HepG2 (cell line): Measurements from ENCODE around the gene TOB1. TPM values are rescaled to one million over a fixed set of nuclear protein-coding genes. Genes with fewer than 3 reads are reported as not detected.

Source experiments
- ATRX ChIP-seq: sonication (generic); formaldehyde crosslinking; IDR thresholded peaks from 2 replicates; pipeline ENCODE4 v1.4.0; 2020; ENCODE audit warnings: missing genetic modification reagents, borderline replicate concordance
- E2F2 ChIP-seq: sonication (generic); formaldehyde crosslinking; IDR thresholded peaks from 2 replicates; pipeline ENCODE4 v1.4.0; 2020; ENCODE audit warnings: missing genetic modification reagents, borderline replicate concordance
- GTF2F1 ChIP-seq: fragments of 150-350 bp; IDR thresholded peaks from 2 replicates; pipeline ENCODE4 v1.6.1; 2014; ENCODE audit warnings: low read length
- ISX ChIP-seq: sonication (generic); formaldehyde crosslinking; conservative IDR thresholded peaks from 2 replicates; pipeline ENCODE4 v1.5.0; 2020; ENCODE audit warnings: missing genetic modification reagents
- KAT7 ChIP-seq: IDR thresholded peaks from 2 replicates; pipeline ENCODE4 v1.6.1; 2018; ENCODE audit warnings: borderline replicate concordance, missing compliant biosample characterization
- KDM5A ChIP-seq: fragments of 200-600 bp; sonication (generic); IDR thresholded peaks from 2 replicates; pipeline ENCODE4 v1.7.0; 2018; ENCODE audit warnings: antibody characterized with exemption, mild to moderate bottlenecking, low read length, borderline replicate concordance
- KLF11 ChIP-seq: IDR thresholded peaks from 2 replicates; pipeline ENCODE4 v1.6.1; 2016; ENCODE audit warnings: missing compliant biosample characterization
- KLF16 ChIP-seq, 2 experiments: sonication (generic) in 1 of 2; formaldehyde crosslinking in 1 of 2; IDR thresholded peaks; 2 replicates each; pipeline versions ENCODE4 v1.6.1 to v1.8.0; 2016 to 2023; ENCODE audit warnings: missing genetic modification reagents in 2 of 2, missing compliant biosample characterization in 1 of 2
- NFE2L2 ChIP-seq: fragments of 150-350 bp; IDR thresholded peaks from 2 replicates; pipeline ENCODE4 v1.6.1; 2014; ENCODE audit warnings: low read length
- NFKB2 ChIP-seq: sonication (generic); formaldehyde crosslinking; IDR thresholded peaks from 2 replicates; pipeline ENCODE4 v1.4.0; 2020; ENCODE audit warnings: missing genetic modification reagents, borderline replicate concordance
- NONO ChIP-seq, 2 experiments: fragments of 450-650 bp in 1 of 2; sonication (generic) in 1 of 2; formaldehyde crosslinking in 1 of 2; IDR thresholded peaks in 1 of 2; conservative IDR thresholded peaks in 1 of 2; 2 replicates each; pipeline versions ENCODE4 v1.6.1 to v1.8.0; 2017 to 2022; ENCODE audit warnings: mild to moderate bottlenecking in 1 of 2, missing genetic modification reagents in 1 of 2, moderate library complexity in 1 of 2
- NR2F1 ChIP-seq, 2 experiments: fragments of 450-650 bp in 1 of 2; formaldehyde crosslinking in 1 of 2; IDR thresholded peaks; 2 replicates each; pipeline versions ENCODE4 v1.5.0 to v1.6.1; 2016 to 2020; ENCODE audit warnings: mild to moderate bottlenecking in 1 of 2, missing compliant biosample characterization in 1 of 2, missing genetic modification reagents in 1 of 2, moderate library complexity in 1 of 2
- PAWR ChIP-seq: sonication (generic); formaldehyde crosslinking; IDR thresholded peaks from 2 replicates; pipeline ENCODE4 v1.4.0; 2020; ENCODE audit warnings: missing genetic modification reagents, mild to moderate bottlenecking, borderline replicate concordance
- SP2 ChIP-seq: sonication (generic); formaldehyde crosslinking; IDR thresholded peaks from 2 replicates; pipeline ENCODE4 v1.5.1; 2020; ENCODE audit warnings: mild to moderate bottlenecking, missing genetic modification reagents
- SUZ12 ChIP-seq: fragments of 150-350 bp; IDR thresholded peaks from 2 replicates; pipeline ENCODE4 v1.6.1; 2014; ENCODE audit warnings: low read depth, low read length
- SYNCRIP ChIP-seq: fragments of 200-400 bp; formaldehyde crosslinking; IDR thresholded peaks from 2 replicates; pipeline ENCODE4 v1.6.1; 2018; ENCODE audit warnings: mild to moderate bottlenecking, low read depth, low read length; ENCODE audit not compliant: insufficient read depth
- ZNF121 ChIP-seq: sonication (generic); formaldehyde crosslinking; IDR thresholded peaks from 2 replicates; pipeline ENCODE4 v1.5.0; 2020; ENCODE audit warnings: mild to moderate bottlenecking, missing genetic modification reagents
- ZNF138 ChIP-seq: sonication (generic); formaldehyde crosslinking; IDR thresholded peaks from 2 replicates; pipeline ENCODE4 v1.5.0; 2020; ENCODE audit warnings: mild to moderate bottlenecking, low read depth, missing genetic modification reagents
- ZNF274 ChIP-seq: sonication (generic); formaldehyde crosslinking; IDR thresholded peaks from 2 replicates; pipeline ENCODE4 v1.5.1; 2020; ENCODE audit warnings: mild to moderate bottlenecking, missing genetic modification reagents
- ZNF335 ChIP-seq: sonication (generic); formaldehyde crosslinking; IDR thresholded peaks from 2 replicates; pipeline ENCODE4 v1.4.0; 2020; ENCODE audit warnings: missing genetic modification reagents
- ZNF784 ChIP-seq: sonication (generic); formaldehyde crosslinking; IDR thresholded peaks from 2 replicates; pipeline ENCODE4 v1.5.1; 2020; ENCODE audit warnings: missing genetic modification reagents, mild to moderate bottlenecking, borderline replicate concordance
- polyA plus RNA-seq, 8 experiments: library from polyadenylated mRNA; depleted of rRNA in 3 of 8; stranded (reverse) in 7 of 8; unstranded in 1 of 8; fragments of >200 nt; fragmentation: Illumina TruSeq in 4 of 8; extraction: Trizol in 4 of 8; gene quantifications; 2 replicates each; pipeline versions ENCODE4 v1.2.1 to v1.2.3, GENCODE V29; 2011 to 2016; ENCODE audit warnings: low read depth in 4 of 8, missing spikeins in 1 of 8, mixed read lengths in 1 of 8; ENCODE audit not compliant: insufficient read depth in 1 of 8
- total RNA-seq, 5 experiments: library from RNA; depleted of rRNA; stranded (reverse); fragments of >200 nt; fragmentation: Illumina TruSeq; extraction: Trizol; gene quantifications; 2 replicates each; pipeline ENCODE4 v1.2.3, GENCODE V29; 2016; ENCODE audit warnings: low read depth in 1 of 5
- TF ChIP-seq, protein P1 (sequence below): sonication (generic); formaldehyde crosslinking; IDR thresholded peaks from 2 replicates; pipeline ENCODE4 v1.4.0; 2020; ENCODE audit warnings: mild to moderate bottlenecking, missing genetic modification reagents
- TF ChIP-seq, protein P2 (sequence below): sonication (generic); formaldehyde crosslinking; IDR thresholded peaks from 2 replicates; pipeline ENCODE4 v1.4.0; 2020; ENCODE audit warnings: mild to moderate bottlenecking, missing genetic modification reagents

TOB1 gene
- total and polyA plus RNA-seq, 2 of the 13 experiments (the other 11 are each of a cell fraction or from before 2014, with no cell fraction given) = 21.9 to 57.7 TPM

GRCh38 chr17:50908860-50909764 lies 43.0 kb upstream of the TOB1 start (continued):
- TF ChIP-seq NFKB2 (CRISPR knock-in tag) (peak; percentile 22), ZNF274 (CRISPR knock-in tag) (peak; percentile 56), ZNF121 (peak; percentile 98), NFE2L2 (no peak), ZNF784 (CRISPR knock-in tag) (0 out of 2 replicates have a peak, but pooled peaks have one; percentile 24), ATRX (CRISPR knock-in tag) (0 out of 2 replicates have a peak, but pooled peaks have one; percentile 36), KLF16 (CRISPR knock-in tag; IDR thresholded peaks at IDR 0.05) (peak in 1 of 2 experiments; percentile 83; a peak in 2 of 4 replicates), SP2 (CRISPR knock-in tag) (no peak), NR2F1 (CRISPR knock-in tag; IDR thresholded peaks at IDR 0.05) (peak in 1 of 2 experiments; percentile 79; a peak in 2 of 4 replicates), ZNF138 (peak; percentile 64; the same call in 1 of the 2 replicates), ZNF335 (CRISPR knock-in tag) (peak; percentile 70; the same call in 1 of the 2 replicates), SUZ12 (no peak), GTF2F1 (no peak), PAWR (CRISPR knock-in tag) (no peak), KLF11 (CRISPR knock-in tag) (no peak; the same call in 1 of the 2 replicates), ISX (CRISPR knock-in tag) (no peak), SYNCRIP (no peak), NONO (IDR thresholded peaks at IDR 0.05) (no peak), NONO (CRISPR knock-in tag; conservative IDR thresholded peaks at IDR 0.05) (peak; percentile 90; the same call in 1 of the 2 replicates), E2F2 (no peak), KDM5A (no peak), KAT7 (CRISPR knock-in tag) (no peak)
- TF ChIP-seq, protein P1, sequence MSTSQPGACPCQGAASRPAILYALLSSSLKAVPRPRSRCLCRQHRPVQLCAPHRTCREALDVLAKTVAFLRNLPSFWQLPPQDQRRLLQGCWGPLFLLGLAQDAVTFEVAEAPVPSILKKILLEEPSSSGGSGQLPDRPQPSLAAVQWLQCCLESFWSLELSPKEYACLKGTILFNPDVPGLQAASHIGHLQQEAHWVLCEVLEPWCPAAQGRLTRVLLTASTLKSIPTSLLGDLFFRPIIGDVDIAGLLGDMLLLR (CRISPR knock-in tag) = no peak
- TF ChIP-seq, protein P2, sequence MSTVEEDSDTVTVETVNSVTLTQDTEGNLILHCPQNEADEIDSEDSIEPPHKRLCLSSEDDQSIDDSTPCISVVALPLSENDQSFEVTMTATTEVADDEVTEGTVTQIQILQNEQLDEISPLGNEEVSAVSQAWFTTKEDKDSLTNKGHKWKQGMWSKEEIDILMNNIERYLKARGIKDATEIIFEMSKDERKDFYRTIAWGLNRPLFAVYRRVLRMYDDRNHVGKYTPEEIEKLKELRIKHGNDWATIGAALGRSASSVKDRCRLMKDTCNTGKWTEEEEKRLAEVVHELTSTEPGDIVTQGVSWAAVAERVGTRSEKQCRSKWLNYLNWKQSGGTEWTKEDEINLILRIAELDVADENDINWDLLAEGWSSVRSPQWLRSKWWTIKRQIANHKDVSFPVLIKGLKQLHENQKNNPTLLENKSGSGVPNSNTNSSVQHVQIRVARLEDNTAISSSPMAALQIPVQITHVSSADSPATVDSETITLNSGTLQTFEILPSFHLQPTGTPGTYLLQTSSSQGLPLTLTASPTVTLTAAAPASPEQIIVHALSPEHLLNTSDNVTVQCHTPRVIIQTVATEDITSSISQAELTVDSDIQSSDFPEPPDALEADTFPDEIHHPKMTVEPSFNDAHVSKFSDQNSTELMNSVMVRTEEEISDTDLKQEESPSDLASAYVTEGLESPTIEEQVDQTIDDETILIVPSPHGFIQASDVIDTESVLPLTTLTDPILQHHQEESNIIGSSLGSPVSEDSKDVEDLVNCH (CRISPR knock-in tag) = no peak
